Measurements from ENCODE around the gene STX8.

The STX8 gene

GRCh38 chr17:9256361-9256750, 319.3 kb downstream of the STX8 start:
- no peak for DNase-seq

DNA sequence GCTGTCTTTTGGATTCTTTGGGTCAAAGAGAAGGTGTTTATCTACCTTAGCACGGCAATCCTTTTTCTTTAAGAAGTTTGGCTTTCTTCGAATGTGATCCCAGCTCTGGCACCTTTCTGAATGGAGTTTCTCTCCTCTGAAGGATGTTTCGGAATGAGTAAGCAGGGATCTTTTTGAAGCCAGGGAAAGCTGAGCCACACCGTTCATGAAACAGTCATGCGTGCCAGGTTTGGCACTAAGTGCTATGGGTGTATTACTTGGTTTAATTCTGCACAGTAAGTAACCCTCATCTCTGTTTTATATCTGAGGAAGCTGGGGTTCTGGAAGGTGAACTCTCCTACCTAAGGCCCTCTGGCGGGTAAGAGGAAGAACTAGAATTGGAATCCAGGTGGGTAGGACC, 319.8 kb downstream of the STX8 start:
- DNase-seq = no peak

GRCh38 chr17:9254841-9255240, 320.8 kb downstream of the STX8 start:
- DNase-seq = no peak

DNA sequence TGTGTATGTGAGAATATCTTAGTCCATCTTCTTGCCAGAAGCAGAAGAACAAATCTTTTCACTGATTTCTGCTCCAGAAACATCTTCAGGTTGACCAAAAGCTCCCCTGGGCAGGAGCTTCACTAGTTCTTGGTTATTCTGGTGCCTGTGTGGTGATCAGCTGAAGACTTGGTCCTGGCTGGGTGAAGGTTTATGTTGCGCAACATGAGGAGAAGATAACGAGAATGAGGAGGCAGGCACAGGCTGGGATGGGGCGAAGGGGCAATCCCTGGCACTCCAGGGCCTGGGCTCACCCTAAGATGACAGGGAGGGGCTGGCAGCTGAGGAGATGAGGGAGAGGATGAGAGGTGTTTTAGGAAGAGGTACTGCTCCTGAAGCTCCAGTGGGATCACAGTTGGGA, 322.3 kb downstream of the STX8 start:
- DNase-seq = no peak

DNA sequence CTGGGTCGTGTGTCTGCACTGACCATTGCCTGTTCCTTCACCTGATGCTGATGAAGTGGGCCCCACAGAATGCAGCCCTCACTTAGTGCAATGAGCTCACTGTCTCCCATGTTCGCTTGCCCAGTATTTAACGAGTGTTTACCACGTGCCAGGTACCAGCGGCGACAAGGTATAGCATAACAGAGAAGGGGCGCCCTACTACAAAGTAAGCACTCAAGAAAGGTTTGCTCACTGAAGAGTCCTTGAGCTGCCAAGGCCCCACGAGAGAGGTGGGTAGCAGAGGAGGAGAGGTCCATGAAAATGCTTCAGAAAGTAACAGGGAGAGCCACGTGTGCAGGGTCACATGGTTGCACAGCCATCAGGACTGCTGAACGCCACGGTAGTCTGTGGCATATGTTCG, 324.3 kb downstream of the STX8 start:
- no peak for DNase-seq

- DNase-seq = no peak
These were observed 326.2 kb downstream of the STX8 start for GRCh38 chr17:9249245-9249953.

DNA sequence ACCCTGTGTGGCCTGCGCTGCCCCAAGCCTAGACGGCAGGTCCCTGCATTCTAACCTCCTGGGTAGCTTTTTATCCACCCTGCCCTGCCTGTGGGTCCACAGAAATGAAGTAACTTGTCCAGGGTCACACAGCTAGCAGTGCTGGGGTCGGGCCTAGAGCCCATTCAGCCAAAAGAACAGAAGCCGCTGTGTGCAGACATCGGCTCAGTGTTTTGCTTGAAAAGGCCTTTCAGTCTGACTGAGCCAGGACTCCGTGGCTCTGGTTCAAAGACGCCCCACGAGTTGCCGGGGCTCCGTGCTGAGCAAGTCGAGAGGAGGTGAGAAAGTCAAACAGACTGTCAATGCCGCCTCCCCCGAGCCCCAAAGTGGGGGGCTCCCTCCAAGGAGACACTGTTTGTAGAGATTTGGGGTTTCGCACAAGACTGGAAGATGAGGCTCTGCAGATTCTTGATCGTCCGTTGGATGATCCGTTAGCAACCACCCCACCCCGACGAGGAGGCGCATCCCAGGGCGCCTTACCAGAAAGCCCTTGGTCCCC, 328.1 kb downstream of the STX8 start:
- DNase-seq = no peak

DNA sequence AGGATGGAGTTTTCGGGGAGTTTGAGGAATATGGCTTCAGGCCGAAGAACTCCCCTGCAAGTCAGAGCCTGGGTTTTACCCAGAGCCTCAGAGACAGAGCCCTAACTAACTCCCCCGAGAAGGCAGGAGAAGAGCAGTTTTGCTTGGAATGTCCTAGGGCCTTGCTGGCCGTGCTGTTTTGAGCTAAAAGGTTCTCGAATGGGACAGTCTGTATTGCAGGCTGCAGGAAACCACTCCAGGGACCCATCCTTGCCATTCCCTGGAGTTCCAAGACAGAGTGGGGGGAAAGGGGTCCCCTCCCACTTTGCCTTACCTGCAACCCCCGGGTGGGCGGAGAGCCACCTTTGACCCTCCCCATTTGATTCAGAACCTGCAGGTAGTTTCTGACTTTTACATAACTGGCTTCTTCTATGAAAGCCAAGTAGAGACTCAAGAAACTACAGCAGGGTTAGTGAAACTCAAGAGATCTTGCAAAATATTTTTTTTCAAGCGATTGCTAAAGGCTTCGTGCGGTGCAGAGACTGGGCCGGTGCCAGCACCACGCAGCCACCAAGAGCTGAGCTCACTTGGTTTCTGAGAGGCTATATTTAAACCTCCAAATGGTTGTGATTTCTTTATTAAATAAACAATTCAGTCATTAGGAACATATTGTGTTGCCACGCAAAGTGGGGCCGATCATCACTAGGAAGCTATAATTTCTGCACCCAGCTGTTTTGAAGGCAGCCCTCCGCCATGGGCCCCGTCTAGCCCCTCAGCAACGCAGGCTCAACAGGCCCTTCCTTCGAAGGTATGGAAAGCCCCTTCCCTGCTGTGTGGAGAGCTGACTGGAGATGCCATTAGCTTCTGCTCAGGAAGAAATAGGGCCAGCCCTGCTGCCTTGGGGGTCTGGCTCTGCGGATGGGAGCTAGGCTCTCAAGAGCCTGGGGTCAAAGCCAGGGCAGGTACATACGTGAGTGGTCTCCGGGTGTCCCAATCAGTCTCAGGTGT, 331.3 kb downstream of the STX8 start:
- DNase-seq = no peak

- no peak for DNase-seq
These were observed 332.6 kb downstream of the STX8 start for GRCh38 chr17:9242983-9243382.

GRCh38 chr17:9242497-9242881, 333.1 kb downstream of the STX8 start:
- DNase-seq = no peak

- no peak for DNase-seq
These were observed 333.7 kb downstream of the STX8 start for GRCh38 chr17:9241774-9242496.

DNA sequence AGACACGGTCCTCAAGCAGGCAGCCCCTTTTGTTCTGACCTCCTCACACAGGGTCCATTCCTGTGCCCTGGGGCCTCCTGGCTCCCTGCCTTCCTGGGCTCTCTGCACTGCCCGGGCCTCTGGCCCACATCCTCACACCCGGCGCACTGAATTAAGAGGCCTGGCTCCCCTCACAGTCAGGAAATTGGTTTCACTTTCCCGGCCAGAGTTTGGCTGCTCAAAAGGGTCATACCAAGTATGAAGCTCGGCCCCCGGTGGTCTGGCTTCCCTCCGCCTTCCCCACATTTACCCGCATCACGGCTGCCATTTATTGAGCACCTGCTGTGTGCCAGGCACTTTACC, 334.3 kb downstream of the STX8 start:
- DNase-seq = no peak

GRCh38 chr17:9240659-9241370, 334.8 kb downstream of the STX8 start:
- no peak for DNase-seq

DNA sequence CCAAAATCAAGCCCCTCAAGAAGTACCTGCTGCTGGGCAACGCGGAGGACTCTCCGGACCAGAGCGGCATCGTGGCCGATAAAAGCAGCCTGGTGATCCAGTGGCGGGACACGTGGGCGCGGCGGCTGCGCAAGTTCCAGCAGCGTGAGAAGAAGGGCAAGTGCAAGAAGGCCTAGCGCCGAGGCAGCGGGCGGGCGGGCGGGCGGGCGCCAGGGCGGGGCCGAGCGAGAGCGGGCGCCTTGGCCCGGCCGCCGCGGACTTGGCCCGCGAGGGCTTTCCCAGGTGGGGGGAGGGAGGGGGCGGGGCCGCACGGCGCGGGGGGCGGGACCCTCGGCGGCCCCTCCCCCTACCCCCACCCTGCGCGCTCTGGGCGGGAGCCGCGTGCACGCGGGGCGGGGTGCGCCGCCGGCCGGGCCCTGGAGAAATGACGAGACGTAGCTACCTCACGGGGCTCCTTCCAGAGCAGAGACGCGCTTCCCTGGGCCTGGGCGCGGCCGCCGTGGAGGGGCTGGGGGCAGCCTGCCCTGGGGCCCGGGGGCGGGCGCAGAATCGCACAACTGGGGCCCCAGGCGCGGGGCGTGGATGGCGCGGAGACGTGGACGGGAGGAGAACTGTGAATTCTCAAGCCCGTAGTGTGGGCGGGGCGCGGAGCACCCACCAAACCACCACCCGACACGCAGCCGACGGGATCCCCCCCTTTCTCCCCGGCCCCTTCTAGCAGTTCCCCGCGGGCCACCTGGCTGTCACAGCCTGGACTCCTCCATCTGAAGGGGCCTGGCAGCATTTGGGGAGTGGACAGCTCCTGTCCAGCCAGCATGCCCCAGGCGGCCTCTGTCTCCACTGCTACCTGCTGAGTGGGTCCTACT, 335.6 kb downstream of the STX8 start:
- peak in 3 of 4 experiments; percentile 35 to 57 (median 49) for DNase-seq

DNA sequence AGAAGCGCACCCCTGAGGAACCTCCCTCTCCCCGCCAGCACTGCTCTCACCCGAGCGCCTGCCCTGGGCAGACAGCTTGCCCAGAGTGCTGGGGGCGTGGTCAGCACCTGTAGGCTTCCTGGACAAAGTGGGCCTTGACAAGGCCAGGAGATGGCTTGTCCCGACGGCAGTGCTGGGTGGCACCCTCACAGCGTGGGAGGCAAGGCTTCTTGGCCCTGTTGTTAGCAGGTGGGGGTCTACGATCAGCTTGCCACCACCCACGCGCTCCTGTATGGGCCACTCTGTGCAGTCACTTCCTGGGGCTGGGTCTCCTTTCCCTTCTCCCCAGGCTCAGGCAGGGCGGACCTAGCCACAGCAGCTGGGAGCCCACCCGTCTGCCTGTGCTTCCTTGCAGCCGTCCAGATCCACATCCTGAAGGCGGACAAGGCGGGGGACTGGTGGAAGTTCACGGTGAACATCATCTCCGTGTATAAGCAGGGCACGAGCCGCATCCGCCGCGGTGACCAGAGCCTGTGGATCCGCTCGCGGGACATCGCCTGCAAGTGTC, 336.3 kb downstream of the STX8 start:
- no peak for DNase-seq

- DNase-seq = no peak
These were observed 337.0 kb downstream of the STX8 start for GRCh38 chr17:9238340-9239245.

DNA sequence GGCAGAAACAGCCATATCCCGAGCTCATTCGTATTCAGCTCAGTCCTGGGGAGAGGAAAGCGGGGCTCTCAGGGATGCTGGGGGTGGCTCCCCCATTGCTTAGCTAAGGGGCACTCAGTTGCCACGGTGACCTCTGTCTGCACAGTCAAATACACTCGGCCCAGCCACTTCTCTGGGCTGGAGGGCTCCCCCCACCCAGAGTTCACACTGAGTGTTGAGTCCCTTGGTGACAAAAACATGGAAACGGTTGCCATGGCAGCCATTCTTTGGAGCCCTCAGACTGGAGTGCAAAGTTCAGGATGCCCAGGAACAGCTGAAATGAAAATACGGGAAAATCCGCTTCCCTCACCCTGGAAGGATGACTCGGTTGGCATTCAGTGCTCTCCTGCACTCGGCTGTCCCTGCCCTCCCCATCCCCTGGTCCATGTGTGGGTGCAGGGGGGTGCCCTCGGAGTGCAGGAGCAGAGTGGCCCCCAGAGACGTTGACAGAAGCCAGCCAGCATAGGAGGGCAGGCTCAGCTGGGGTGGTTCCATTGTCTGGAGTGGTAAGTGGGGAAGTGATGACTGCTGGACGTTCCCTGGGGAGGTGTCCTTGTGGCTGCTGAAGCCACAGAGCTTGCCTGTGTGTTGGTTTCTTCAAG, 337.8 kb downstream of the STX8 start:
- no peak for DNase-seq

GRCh38 chr17:9237053-9237410, 338.6 kb downstream of the STX8 start:
- DNase-seq = no peak

GRCh38 chr17:9236286-9237052, 339.2 kb downstream of the STX8 start:
- DNase-seq = no peak

All from activated naive CD4-positive, alpha-beta T cell (primary cell).